GM12875 (cell line): ENCODE data around the gene TEX48.

Source experiments
- H3K4me3 ChIP-seq: one replicate; pipeline ENCODE4 v1.5.1; 2011; ENCODE audit warnings: low read depth, low read length, control low read depth
- CTCF ChIP-seq: IDR thresholded peaks from 2 replicates; pipeline ENCODE4 v1.5.1; 2011; ENCODE audit warnings: low read depth, mild to moderate bottlenecking, control low read depth, inconsistent platforms, low read length, moderate library complexity, borderline replicate concordance; ENCODE audit not compliant: insufficient read depth

Gene TEX48

GRCh38 chr9:114681594-114682332, at the start of gene TEX48:
Gene TEX48 (minus strand): TSS chr9:114682192. CDS start chr9:114671723, 10,469 bp downstream.
- TF ChIP-seq CTCF, result peak; percentile 82
- H3K4me3 ChIP-seq, result no peak within 1 kb of the TSS

GRCh38 chr9:114731701-114732100, 49.7 kb upstream of the TEX48 start:
- no peak for TF ChIP-seq CTCF
- H3K4me3 ChIP-seq, result no peak overlapping the region

- TF ChIP-seq CTCF, result no peak
- H3K4me3 ChIP-seq, result no peak overlapping the region
Observed at GRCh38 chr9:114729706-114730105, 47.7 kb upstream of the TEX48 start.

GRCh38 chr9:114725930-114726329, 43.9 kb upstream of the TEX48 start:
- TF ChIP-seq CTCF, result no peak
- no peak overlapping the region for H3K4me3 ChIP-seq

GRCh38 chr9:114724744-114725143, 42.8 kb upstream of the TEX48 start:
- TF ChIP-seq CTCF, result no peak
- H3K4me3 ChIP-seq, result no peak overlapping the region

GRCh38 chr9:114723931-114724330, 41.9 kb upstream of the TEX48 start:
- no peak for TF ChIP-seq CTCF
- H3K4me3 ChIP-seq, result no peak overlapping the region

- H3K4me3 ChIP-seq, result no peak overlapping the region
- TF ChIP-seq CTCF, result no peak
Observed at GRCh38 chr9:114722937-114723620, 41.1 kb upstream of the TEX48 start.
